ENCODE measurements around the gene LPP.

The LPP gene

DNA sequence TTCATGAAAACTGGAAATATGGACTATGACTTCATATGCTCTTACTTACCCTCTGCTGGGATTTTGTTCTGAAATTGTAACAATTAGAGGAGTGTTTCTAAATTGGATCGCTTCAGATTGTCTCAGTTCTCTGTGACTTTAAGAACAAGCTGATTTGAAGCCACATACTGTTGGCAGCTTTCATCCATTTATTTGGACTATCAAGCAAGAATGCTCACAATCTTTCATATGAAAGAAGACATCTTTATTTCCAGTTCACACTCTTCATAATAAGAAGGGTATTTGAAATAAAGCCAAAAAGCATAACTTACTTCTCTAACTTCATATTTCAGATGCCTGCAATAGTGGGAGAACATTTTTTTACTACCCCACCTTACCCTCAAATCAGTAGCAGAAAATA is 526.2 kb downstream of the LPP start:
- TF ChIP-seq, protein P1, sequence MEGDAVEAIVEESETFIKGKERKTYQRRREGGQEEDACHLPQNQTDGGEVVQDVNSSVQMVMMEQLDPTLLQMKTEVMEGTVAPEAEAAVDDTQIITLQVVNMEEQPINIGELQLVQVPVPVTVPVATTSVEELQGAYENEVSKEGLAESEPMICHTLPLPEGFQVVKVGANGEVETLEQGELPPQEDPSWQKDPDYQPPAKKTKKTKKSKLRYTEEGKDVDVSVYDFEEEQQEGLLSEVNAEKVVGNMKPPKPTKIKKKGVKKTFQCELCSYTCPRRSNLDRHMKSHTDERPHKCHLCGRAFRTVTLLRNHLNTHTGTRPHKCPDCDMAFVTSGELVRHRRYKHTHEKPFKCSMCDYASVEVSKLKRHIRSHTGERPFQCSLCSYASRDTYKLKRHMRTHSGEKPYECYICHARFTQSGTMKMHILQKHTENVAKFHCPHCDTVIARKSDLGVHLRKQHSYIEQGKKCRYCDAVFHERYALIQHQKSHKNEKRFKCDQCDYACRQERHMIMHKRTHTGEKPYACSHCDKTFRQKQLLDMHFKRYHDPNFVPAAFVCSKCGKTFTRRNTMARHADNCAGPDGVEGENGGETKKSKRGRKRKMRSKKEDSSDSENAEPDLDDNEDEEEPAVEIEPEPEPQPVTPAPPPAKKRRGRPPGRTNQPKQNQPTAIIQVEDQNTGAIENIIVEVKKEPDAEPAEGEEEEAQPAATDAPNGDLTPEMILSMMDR (IDR thresholded peaks at IDR 0.05): no peak
- TF ChIP-seq ZFX (IDR thresholded peaks at IDR 0.05; ENCODE audit: borderline replicate concordance): no peak

DNA sequence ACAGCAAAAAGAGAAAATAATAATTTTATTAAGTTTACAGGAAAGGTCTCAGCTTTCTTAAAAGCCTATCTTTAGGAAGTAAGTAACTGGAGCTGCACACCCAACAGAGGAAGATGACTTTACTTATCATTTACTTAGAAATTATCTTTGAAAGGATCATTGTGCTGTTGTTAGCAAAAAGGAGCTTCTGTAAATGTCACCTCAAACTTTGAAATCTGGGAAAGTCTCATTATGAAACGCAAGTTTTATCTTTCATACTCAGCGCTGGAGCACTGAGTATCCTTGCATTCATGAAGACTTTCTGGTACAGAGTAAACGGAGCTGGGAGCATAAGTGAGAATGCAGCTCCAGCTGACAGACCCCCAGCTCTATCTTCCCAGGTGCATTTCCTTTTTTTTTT is 526.6 kb downstream of the LPP start:
- no peak overlapping the region for H3K27ac ChIP-seq
- TF ChIP-seq ZFX (IDR thresholded peaks at IDR 0.05; ENCODE audit: borderline replicate concordance): no peak
- TF ChIP-seq, protein P1 (IDR thresholded peaks at IDR 0.05): no peak

More for the DNA sequence above, 526.2 kb downstream of the LPP start:
- no peak overlapping the region for H3K27ac ChIP-seq

DNA sequence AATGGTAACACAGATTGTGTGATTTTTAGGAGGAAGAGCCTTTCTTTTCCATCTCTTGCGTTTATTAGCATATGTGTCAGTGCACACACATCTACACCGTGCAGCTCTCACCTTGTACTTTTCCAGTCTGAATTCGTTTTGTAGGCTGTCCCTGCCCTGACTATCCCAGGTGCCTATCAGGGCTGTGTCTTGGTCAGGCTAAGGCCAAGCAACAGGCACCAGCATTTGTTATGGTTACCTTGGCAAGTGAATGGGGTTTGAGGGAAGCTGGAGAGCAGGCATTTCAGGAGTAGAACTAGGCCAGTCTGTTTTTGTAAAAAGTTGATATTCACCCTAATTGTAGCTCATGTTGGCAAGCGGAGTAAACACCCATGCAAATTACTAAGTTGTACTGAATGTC is 528.4 kb downstream of the LPP start:
- H3K27ac ChIP-seq: no peak overlapping the region
- TF ChIP-seq, protein P1 (IDR thresholded peaks at IDR 0.05): no peak
- TF ChIP-seq ZFX (IDR thresholded peaks at IDR 0.05; ENCODE audit: borderline replicate concordance): no peak

DNA sequence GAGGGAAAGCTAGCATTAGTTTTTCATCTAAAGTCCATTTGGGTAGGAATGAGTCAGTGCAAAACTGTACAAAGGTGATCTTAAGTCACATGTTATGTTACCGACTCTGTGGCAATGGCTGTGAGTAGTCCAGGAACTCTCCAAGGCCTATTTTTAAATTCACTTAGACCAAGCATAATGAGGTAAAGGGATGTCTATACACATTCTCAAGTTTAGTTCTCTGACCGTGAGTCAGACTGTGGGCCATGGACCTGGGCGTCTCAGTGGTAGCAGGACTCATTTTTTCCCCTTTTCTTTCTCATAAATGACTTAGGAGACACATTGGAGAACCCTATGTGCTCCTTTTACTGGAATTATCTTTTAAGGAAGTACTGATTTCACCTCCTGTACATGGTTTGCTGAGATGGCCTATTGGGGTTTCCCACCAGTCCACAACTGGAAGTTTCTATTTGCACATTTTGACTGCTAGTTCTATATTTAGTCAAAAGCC is 529.1 kb downstream of the LPP start:
- no peak for TF ChIP-seq ZFX (IDR thresholded peaks at IDR 0.05; ENCODE audit: borderline replicate concordance)
- TF ChIP-seq, protein P1 (IDR thresholded peaks at IDR 0.05): no peak
- H3K27ac ChIP-seq: no peak overlapping the region

DNA sequence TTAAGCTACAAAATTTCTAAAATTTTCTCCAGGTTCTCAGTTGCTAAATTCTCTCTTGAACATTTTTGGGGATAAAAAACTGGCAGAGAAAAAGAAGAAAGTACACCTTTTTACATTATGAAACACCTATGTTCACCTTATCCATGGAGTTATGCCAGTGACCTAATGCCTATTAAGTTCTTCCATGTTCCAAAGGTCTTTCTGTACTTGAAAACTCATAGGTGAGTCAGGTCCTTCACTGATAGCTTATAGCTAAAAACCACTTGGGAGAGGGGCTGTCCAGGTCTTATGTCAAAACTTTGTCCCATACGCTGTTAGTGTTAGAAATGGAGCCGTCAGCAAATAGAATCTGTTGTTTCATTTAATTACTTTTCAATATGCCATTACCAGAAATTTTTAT is 530.3 kb downstream of the LPP start:
- no peak overlapping the region for H3K27ac ChIP-seq

DNA sequence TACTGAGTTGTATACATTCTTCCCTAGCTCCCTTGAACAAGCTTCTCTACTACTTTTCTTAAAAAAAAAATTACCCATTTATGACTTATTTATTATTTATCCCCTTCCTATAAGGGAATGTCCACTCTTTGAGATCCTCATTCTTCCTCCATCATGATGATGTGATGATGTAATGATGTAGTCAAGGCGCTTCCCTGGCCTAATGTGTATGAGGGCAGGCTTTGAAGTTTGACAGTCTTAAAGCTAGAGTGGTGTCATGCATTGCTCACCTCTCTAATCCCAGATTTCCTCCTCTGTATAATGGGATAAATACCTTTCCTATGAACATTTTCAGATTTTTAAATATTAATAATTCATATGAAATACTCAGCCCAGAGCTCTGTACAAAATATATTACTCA is 531.8 kb downstream of the LPP start:
- TF ChIP-seq ZFX (IDR thresholded peaks at IDR 0.05; ENCODE audit: borderline replicate concordance): no peak
- TF ChIP-seq, protein P1 (IDR thresholded peaks at IDR 0.05): no peak
- H3K27ac ChIP-seq: no peak overlapping the region

More for the DNA sequence above, 530.3 kb downstream of the LPP start:
- TF ChIP-seq, protein P1 (IDR thresholded peaks at IDR 0.05): no peak
- no peak for TF ChIP-seq ZFX (IDR thresholded peaks at IDR 0.05; ENCODE audit: borderline replicate concordance)

DNA sequence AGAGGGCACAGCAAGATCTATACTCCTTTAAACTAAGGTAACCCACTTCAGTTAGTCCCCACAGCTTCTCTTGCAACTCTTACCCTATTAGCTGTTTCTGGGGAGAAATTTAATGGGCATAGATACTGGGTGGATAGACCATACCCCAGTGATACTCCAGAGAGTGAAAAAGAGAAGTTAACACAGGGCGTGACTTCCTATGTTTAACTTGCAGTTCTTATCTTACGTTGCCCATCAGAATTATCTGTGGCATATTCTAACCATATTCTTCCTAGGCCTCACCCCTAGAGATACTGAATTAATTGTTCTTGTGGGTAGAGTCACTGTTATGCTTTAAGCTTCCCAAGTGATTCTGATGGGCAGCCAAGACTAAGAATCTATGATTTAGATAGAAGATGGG is 532.4 kb downstream of the LPP start:
- no peak overlapping the region for H3K27ac ChIP-seq
- TF ChIP-seq ZFX (IDR thresholded peaks at IDR 0.05; ENCODE audit: borderline replicate concordance): no peak
- TF ChIP-seq, protein P1 (IDR thresholded peaks at IDR 0.05): no peak

Data from 22Rv1 (cell line).